ENCODE data around the gene GALNT5.

DNA sequence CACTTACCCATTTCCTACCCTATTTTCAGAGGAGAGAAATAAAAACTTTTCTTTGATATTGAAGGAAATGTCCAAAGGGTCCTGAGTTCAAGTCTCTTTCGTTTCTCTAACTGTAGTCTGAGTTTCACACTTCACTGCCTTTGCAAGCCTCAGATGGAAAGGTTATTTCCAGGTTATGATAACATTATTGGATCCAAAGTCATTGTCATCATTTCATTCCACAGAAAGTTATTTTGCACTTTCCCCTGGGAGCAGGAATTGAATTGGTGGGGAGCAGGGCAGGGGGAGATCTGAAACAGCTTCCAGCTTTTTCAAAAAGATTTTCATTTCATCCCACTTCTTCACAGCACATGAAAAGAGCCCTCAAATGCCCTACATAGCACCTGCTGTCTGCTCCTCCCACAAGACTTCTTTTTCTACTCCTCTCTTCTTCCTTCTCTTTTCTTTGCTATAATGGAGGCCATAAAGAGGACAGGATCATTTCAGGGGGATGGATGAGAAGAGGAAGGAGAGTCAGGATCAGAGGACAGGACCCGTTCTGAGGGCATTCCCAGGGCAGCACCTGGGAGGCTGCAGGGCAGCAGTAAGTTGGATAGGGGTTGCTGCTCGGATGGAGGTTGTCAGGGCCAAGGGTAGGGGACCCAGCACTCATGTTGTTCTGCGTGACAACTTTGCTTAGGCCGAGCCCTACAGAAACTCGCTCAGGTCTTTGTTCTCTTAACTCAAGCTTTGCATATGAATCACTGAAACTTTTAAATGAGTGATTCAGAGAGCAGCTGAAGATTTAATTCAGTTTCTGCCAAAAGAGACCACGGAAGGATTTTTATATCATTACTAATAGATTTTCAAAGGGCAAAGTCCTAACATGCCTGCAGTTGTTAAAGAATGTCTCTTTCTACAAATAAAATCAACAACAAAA is 11.4 kb upstream of the GALNT5 start:
- TF ChIP-seq EGR1 (IDR thresholded peaks at IDR 0.05; ENCODE audit: low read depth in 2 of 2): no peak
- TF ChIP-seq, protein P1, sequence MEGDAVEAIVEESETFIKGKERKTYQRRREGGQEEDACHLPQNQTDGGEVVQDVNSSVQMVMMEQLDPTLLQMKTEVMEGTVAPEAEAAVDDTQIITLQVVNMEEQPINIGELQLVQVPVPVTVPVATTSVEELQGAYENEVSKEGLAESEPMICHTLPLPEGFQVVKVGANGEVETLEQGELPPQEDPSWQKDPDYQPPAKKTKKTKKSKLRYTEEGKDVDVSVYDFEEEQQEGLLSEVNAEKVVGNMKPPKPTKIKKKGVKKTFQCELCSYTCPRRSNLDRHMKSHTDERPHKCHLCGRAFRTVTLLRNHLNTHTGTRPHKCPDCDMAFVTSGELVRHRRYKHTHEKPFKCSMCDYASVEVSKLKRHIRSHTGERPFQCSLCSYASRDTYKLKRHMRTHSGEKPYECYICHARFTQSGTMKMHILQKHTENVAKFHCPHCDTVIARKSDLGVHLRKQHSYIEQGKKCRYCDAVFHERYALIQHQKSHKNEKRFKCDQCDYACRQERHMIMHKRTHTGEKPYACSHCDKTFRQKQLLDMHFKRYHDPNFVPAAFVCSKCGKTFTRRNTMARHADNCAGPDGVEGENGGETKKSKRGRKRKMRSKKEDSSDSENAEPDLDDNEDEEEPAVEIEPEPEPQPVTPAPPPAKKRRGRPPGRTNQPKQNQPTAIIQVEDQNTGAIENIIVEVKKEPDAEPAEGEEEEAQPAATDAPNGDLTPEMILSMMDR (IDR thresholded peaks at IDR 0.05; ENCODE audit: low read depth, low read length, missing input control): no peak
- TF ChIP-seq YY1 (IDR thresholded peaks at IDR 0.05): no peak
- TF ChIP-seq NR2F2 (IDR thresholded peaks at IDR 0.05): no peak
- TF ChIP-seq, protein P2, sequence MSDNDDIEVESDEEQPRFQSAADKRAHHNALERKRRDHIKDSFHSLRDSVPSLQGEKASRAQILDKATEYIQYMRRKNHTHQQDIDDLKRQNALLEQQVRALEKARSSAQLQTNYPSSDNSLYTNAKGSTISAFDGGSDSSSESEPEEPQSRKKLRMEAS (IDR thresholded peaks at IDR 0.05): no peak
- TF ChIP-seq, protein P3, sequence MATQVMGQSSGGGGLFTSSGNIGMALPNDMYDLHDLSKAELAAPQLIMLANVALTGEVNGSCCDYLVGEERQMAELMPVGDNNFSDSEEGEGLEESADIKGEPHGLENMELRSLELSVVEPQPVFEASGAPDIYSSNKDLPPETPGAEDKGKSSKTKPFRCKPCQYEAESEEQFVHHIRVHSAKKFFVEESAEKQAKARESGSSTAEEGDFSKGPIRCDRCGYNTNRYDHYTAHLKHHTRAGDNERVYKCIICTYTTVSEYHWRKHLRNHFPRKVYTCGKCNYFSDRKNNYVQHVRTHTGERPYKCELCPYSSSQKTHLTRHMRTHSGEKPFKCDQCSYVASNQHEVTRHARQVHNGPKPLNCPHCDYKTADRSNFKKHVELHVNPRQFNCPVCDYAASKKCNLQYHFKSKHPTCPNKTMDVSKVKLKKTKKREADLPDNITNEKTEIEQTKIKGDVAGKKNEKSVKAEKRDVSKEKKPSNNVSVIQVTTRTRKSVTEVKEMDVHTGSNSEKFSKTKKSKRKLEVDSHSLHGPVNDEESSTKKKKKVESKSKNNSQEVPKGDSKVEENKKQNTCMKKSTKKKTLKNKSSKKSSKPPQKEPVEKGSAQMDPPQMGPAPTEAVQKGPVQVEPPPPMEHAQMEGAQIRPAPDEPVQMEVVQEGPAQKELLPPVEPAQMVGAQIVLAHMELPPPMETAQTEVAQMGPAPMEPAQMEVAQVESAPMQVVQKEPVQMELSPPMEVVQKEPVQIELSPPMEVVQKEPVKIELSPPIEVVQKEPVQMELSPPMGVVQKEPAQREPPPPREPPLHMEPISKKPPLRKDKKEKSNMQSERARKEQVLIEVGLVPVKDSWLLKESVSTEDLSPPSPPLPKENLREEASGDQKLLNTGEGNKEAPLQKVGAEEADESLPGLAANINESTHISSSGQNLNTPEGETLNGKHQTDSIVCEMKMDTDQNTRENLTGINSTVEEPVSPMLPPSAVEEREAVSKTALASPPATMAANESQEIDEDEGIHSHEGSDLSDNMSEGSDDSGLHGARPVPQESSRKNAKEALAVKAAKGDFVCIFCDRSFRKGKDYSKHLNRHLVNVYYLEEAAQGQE (IDR thresholded peaks at IDR 0.05): no peak
- TF ChIP-seq RAD21 (IDR thresholded peaks at IDR 0.05): no peak
- no peak for TF ChIP-seq FOXA1 (IDR thresholded peaks at IDR 0.05)
- no peak for TF ChIP-seq SP1 (IDR thresholded peaks at IDR 0.05)
- no peak for TF ChIP-seq TAF1 (conservative IDR thresholded peaks at IDR 0.05)
